ENCODE results near the gene RGS19.

DNA sequence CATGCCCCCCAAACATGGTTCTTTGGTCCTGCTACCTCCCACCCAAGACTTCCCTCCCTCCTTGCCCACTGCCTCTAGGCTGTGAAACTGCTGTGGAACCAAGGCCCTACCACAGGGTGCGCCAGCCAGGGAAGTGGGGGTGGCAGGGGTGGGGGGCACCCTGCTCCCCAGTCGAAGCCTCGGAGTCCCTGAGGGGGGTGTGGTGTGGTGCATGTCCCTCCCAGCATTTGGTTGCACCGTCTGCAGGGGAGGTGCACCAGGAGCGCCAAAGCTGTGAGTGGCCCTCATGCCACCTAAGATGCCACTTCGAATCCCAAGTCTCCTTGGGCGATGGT lies 1.8 kb downstream of the RGS19 start:
- TF ChIP-seq POLR2A (IDR thresholded peaks at IDR 0.05) = no peak
- TF ChIP-seq, protein P1, sequence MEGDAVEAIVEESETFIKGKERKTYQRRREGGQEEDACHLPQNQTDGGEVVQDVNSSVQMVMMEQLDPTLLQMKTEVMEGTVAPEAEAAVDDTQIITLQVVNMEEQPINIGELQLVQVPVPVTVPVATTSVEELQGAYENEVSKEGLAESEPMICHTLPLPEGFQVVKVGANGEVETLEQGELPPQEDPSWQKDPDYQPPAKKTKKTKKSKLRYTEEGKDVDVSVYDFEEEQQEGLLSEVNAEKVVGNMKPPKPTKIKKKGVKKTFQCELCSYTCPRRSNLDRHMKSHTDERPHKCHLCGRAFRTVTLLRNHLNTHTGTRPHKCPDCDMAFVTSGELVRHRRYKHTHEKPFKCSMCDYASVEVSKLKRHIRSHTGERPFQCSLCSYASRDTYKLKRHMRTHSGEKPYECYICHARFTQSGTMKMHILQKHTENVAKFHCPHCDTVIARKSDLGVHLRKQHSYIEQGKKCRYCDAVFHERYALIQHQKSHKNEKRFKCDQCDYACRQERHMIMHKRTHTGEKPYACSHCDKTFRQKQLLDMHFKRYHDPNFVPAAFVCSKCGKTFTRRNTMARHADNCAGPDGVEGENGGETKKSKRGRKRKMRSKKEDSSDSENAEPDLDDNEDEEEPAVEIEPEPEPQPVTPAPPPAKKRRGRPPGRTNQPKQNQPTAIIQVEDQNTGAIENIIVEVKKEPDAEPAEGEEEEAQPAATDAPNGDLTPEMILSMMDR (IDR thresholded peaks at IDR 0.05) = no peak
